ENCODE results near the gene TENT4B. TPM values are rescaled to one million over a fixed set of nuclear protein-coding genes. Genes with fewer than 3 reads are reported as not detected.

Gene TENT4B
- 12.4 and 13.0 TPM in 2 replicates for total RNA-seq (2021)
- long read RNA-seq, partial matches to known transcripts = 0 of 6 reads
- long read RNA-seq, other reads (novel, unspliced or antisense) = 6 of 6 reads

- Histone ChIP-seq H4K91ac (ENCODE audit: insufficient read length, low read depth, low read length) (no peak within 1 kb of the TSS), H3K79me1 (ENCODE audit: insufficient read depth, low read depth, low read length, poor library complexity, severe bottlenecking) (peaks cover 8% of the 10 kb centered on the region), H3K4me1 (ENCODE audit: insufficient read depth, low read length) (peaks cover 3% of the 10 kb centered on the region), H3K56ac (ENCODE audit: insufficient read length, low read depth, low read length) (no peak within 1 kb of the TSS), H4K8ac (replicated peaks; ENCODE audit: insufficient read length, low read depth, low read length) (no peak within 1 kb of the TSS), H3K9ac (ENCODE audit: extremely low read depth, insufficient read length, low read length) (peak within 1 kb of the TSS; percentile 67), H3K9me3 (ENCODE audit: control insufficient read depth, low read depth, low read length) (no peaks in the 10 kb centered on the region), H2AK5ac (ENCODE audit: insufficient read length, low read length) (no peak within 1 kb of the TSS), H2BK12ac (ENCODE audit: insufficient read length, low read depth, low read length) (peak within 1 kb of the TSS; percentile 6), H3K23me2 (ENCODE audit: insufficient read length, low read depth, low read length, poor library complexity, severe bottlenecking) (peaks cover 15% of the 10 kb centered on the region), H3K27me3 (ENCODE audit: insufficient read depth, low read length) (no peaks in the 10 kb centered on the region), H2BK20ac (ENCODE audit: low read depth, low read length, poor library complexity, severe bottlenecking) (no peak within 1 kb of the TSS), H2BK120ac (ENCODE audit: low read depth, low read length, poor library complexity, severe bottlenecking) (no peak within 1 kb of the TSS), H2BK15ac (ENCODE audit: low read depth, low read length) (no peak within 1 kb of the TSS; the same call in 1 of the 2 replicates), H3K14ac (ENCODE audit: insufficient read depth, low read length) (peak within 1 kb of the TSS; percentile 99), H3K4ac (ENCODE audit: low read depth, low read length) (no peak within 1 kb of the TSS), H3K4me2 (ENCODE audit: insufficient read depth, insufficient read length, low read length) (peak within 1 kb of the TSS; percentile 84), H3K23ac (ENCODE audit: insufficient read length, low read depth, low read length) (no peak within 1 kb of the TSS), H4K20me1 (ENCODE audit: control insufficient read depth, insufficient read depth, insufficient read length) (peaks cover 3% of the 10 kb centered on the region), H3T11ph (ENCODE audit: low read length) (no peak within 1 kb of the TSS), H2AFZ (ENCODE audit: low read length) (no peak within 1 kb of the TSS), H3K27ac (ENCODE audit: insufficient read length, low read depth, low read length) (no peak within 1 kb of the TSS), H3K79me2 (ENCODE audit: insufficient read depth, low read length) (peaks cover 18% of the 10 kb centered on the region; the same call in 1 of the 2 replicates), H4K5ac (ENCODE audit: insufficient read length, low read depth, low read length) (no peak within 1 kb of the TSS), H2BK5ac (ENCODE audit: insufficient read length, low read length) (no peak within 1 kb of the TSS), H3K18ac (ENCODE audit: insufficient read length, low read depth, low read length) (peak within 1 kb of the TSS; percentile 97)
- no peaks in the 10 kb centered on the region; a peak in 1 of 5 replicates for H3K9me3 Mint-ChIP-seq
- peak; percentile 82 for DNase-seq
- H3K27ac Mint-ChIP-seq = peak within 1 kb of the TSS; percentile 41 to 74 (median 64); a peak in 4 of 7 replicates
- WGBS (ENCODE audit: extremely low coverage, insufficient read length, low lambda C conversion rate) = no CpG with 5 or more reads among the region's 114 CpGs
- H3K36me3 Mint-ChIP-seq (ENCODE audit: insufficient read depth in 1 of 3, low read depth in 3 of 3) = 0 out of 7 replicates have a peak, but pooled peaks cover 0 to 3% (median 0%) of the 10 kb centered on the region in 3 experiments
- TF ChIP-seq CTCF (conservative IDR thresholded peaks at IDR 0.05) = no peak
- peaks cover 18 to 19% of the 10 kb centered on the region in 2 experiments for H3K4me1 Mint-ChIP-seq
- peaks cover 3% of the 10 kb centered on the region; the same call in 1 of the 2 replicates for H3K27me3 Mint-ChIP-seq (ENCODE audit: low read depth)
- peak within 1 kb of the TSS; percentile 73 to 91 for H3K4me3 Mint-ChIP-seq
These were observed at the start of gene TENT4B for GRCh38 chr16:50152807-50153595. Gene TENT4B (plus strand): TSS chr16:50153306. CDS start chr16:50153622, 316 bp downstream.
